Ascending aorta (tissue), 2 donors: ENCODE measurements around the gene COL13A1. TPM values are rescaled to one million over a fixed set of nuclear protein-coding genes. Genes with fewer than 3 reads are reported as not detected.
A peak's percentile ranks its signal among the peaks of the same experiment; 100 is the strongest.

Experiments used
- DNase-seq, 2 donors: peaks; one replicate each; pipeline ENCODE4 v3.0.0-alpha.2; 2019; ENCODE audit warnings: low spot score in 2 of 2
- H3K27ac ChIP-seq, 2 donors: fragments of 200-600 bp; sonication (generic); one replicate each; pipeline ENCODE4 v1.5.1; 2016 to 2017; ENCODE audit warnings: mild to moderate bottlenecking in 1 of 2
- H3K27me3 ChIP-seq: fragments of 200-600 bp; sonication (generic); one replicate; pipeline ENCODE4 v1.5.1; 2017
- H3K36me3 ChIP-seq, 2 donors: fragments of 200-600 bp; sonication (generic); one replicate each; pipeline ENCODE4 v1.5.1; 2016
- H3K4me1 ChIP-seq, 2 donors: fragments of 200-600 bp; sonication (generic); one replicate each; pipeline ENCODE4 v1.5.1; 2016 to 2017; ENCODE audit warnings: mild to moderate bottlenecking in 1 of 2
- H3K4me3 ChIP-seq, 2 donors: fragments of 200-600 bp; sonication (generic); one replicate each; pipeline ENCODE4 v1.5.1; 2016 to 2017; ENCODE audit warnings: mild to moderate bottlenecking in 1 of 2
- H3K9me3 ChIP-seq, 2 donors: fragments of 200-600 bp; sonication (generic); one replicate each; pipeline ENCODE4 v1.5.1; 2016
- CTCF ChIP-seq, 3 experiments: fragments of 200-600 bp in 2 of 3; fragments of 450-650 bp in 1 of 3; sonication (generic) in 2 of 3; IDR thresholded peaks; one replicate each; pipeline ENCODE4 v1.5.1; 2016 to 2019; ENCODE audit warnings: antibody characterized with exemption in 3 of 3, mild to moderate bottlenecking in 1 of 3, moderate library complexity in 1 of 3
- intact Hi-C: fragments of 100-400 bp; cut with DNase I; formaldehyde crosslinking; loops from one replicate; pipeline ENCODE4 v1.15.1; 2023
- total RNA-seq: library from RNA; depleted of rRNA; stranded (reverse); fragments of >200 nt; gene quantifications from one replicate; pipeline ENCODE4 v1.1.0, GENCODE V29; 2016

Gene COL13A1
- 8.0 TPM for total RNA-seq

DNA sequence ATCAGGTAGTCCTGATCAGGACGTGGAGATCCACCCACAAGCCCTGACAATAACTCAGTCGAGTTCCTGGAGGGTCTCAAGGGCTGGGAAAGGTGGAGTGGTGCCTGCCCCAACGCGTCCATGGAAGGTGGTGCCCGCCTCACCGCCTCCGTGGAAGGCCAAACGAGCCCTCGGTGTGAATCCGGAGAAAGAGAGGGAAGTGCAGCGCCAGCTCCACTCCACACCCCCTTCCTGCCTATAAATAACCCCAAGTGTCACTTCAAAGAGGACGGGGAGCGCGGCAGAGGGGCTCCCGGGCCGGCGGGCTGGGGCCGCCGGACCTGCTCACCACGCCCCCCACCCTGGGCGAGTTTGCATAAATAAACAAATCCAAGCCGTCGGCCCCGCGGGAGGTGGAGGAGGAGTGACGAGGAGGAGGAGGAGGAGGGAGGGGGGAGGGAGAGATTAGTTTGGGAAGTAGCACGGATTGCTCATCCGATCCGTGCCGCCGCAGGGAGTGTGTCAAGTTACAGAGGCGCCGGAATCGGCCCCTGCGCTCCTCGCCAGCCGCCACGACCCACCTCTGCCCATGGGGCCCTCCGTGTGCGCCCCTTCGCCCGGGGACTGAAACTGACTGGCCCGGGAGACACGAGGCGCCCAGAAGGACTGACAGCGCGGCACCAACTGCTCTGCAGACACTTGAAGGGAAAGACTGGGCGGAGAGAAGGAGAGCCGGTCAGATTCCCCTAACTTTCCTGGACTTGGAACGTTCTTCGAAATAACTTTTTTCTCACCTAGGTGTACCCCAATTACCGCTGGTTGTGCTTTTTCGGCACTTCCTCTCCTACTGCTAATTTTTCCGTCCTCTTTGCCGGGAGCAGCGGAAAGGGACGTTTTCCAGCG, at the start of gene COL13A1:
COL13A1 (plus strand) TSS at position 473 of the 882 bp plus-strand sequence. CDS start 518 bp downstream, outside the sequence.
- intact Hi-C loops, result loop anchor here (1.0 kb wide), 5 partner anchors 32 to 157 kb away; no protein-coding TSS in a partner anchor
- TF ChIP-seq CTCF (IDR thresholded peaks at IDR 0.05), result no peak
- H3K27ac ChIP-seq, result peak within 1 kb of the TSS; percentile 16 to 74
- no peaks in the 10 kb centered on the region for H3K36me3 ChIP-seq
- peaks cover 0 to 7% of the 10 kb centered on the region in 2 donors for H3K4me1 ChIP-seq
- DNase-seq, result peak in 1 of 2 donors; percentile 80
- H3K4me3 ChIP-seq, result peak within 1 kb of the TSS; percentile 60 to 70
- H3K9me3 ChIP-seq, result no peaks in the 10 kb centered on the region
- H3K27me3 ChIP-seq, result no peaks in the 10 kb centered on the region

GRCh38 chr10:69752479-69752878, 49.2 kb upstream of the COL13A1 start:
- TF ChIP-seq CTCF (IDR thresholded peaks at IDR 0.05), result no peak
- peaks cover 2 to 9% of the 10 kb centered on the region in 2 donors for H3K4me1 ChIP-seq
- no peaks in the 10 kb centered on the region for H3K27me3 ChIP-seq
- no peak for DNase-seq
- no peaks in the 10 kb centered on the region for H3K9me3 ChIP-seq
- no peak overlapping the region for H3K4me3 ChIP-seq
- H3K36me3 ChIP-seq, result no peaks in the 10 kb centered on the region
- H3K27ac ChIP-seq, result no peak overlapping the region
- intact Hi-C loops, result no loop called here

GRCh38 chr10:69756279-69756678, 45.4 kb upstream of the COL13A1 start:
- H3K9me3 ChIP-seq, result no peaks in the 10 kb centered on the region
- intact Hi-C loops, result no loop called here
- H3K27me3 ChIP-seq, result no peaks in the 10 kb centered on the region
- no peak overlapping the region for H3K4me3 ChIP-seq
- TF ChIP-seq CTCF (IDR thresholded peaks at IDR 0.05), result no peak
- peaks cover 7 to 10% of the 10 kb centered on the region in 2 donors for H3K4me1 ChIP-seq
- no peak for DNase-seq
- no peaks in the 10 kb centered on the region for H3K36me3 ChIP-seq
- H3K27ac ChIP-seq, result no peak overlapping the region

DNA sequence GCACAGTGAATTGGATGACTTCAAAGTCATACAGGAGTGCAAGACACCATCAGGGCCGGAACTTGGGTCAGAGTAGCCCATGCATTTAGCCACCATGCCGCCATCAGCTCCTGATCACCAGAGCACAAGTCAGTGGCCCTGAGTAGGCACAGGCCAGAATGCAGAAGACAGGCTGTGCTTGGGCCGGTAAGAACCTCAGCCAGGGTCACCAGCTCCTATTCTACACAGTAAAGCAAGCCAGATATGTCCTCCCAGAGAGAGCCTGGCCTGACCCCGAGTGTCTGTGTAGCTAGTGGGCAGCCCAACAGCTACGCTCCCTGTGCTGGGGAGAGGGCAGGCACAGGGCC, 44.5 kb upstream of the COL13A1 start:
- Histone ChIP-seq H3K4me3 (no peak overlapping the region), H3K27ac (peak overlapping the region; percentile 65 to 73), H3K4me1 (peaks cover 7 to 10% of the 10 kb centered on the region in 2 donors), H3K27me3 (no peaks in the 10 kb centered on the region), H3K9me3 (no peaks in the 10 kb centered on the region), H3K36me3 (no peaks in the 10 kb centered on the region)
- no peak for TF ChIP-seq CTCF (IDR thresholded peaks at IDR 0.05)
- DNase-seq, result no peak
- intact Hi-C loops, result no loop called here

- no peak for TF ChIP-seq CTCF (IDR thresholded peaks at IDR 0.05)
- Histone ChIP-seq H3K27me3 (no peaks in the 10 kb centered on the region), H3K9me3 (no peaks in the 10 kb centered on the region), H3K36me3 (no peaks in the 10 kb centered on the region), H3K27ac (peak overlapping the region; percentile 65 to 73), H3K4me1 (peaks cover 7 to 10% of the 10 kb centered on the region in 2 donors), H3K4me3 (no peak overlapping the region)
- intact Hi-C loops, result no loop called here
- peak in 1 of 2 donors; percentile 72 for DNase-seq
Observed at GRCh38 chr10:69757553-69758309, 44.0 kb upstream of the COL13A1 start.
